Gastrocnemius medialis (tissue), 4 donors: Measurements from ENCODE around the gene ZBTB20. TPM values are rescaled to one million over a fixed set of nuclear protein-coding genes. Genes with fewer than 3 reads are reported as not detected.

Source experiments
- ATAC-seq, 2 donors: fragments of 150-250 bp; one replicate each; pipeline ENCODE4 v1.9.1; 2016
- DNase-seq, 2 donors: peaks; one replicate each; pipeline ENCODE4 v3.0.0-alpha.2; 2019
- H3K27ac ChIP-seq, 4 donors: fragments of 200-600 bp; sonication (generic); 1 replicate in 1 of 4; 2 replicates in 3 of 4; pipeline ENCODE4 v1.5.1; 2016 to 2018; ENCODE audit warnings: mild to moderate bottlenecking in 2 of 4, moderate library complexity in 1 of 4
- H3K27me3 ChIP-seq, 3 donors: fragments of 200-600 bp; sonication (generic) in 2 of 3; 1 replicate in 1 of 3; 2 replicates in 2 of 3; pipeline versions ENCODE4 v1.5.1 to v1.6.0; 2016 to 2019; ENCODE audit warnings: mild to moderate bottlenecking in 1 of 3, moderate library complexity in 1 of 3
- H3K36me3 ChIP-seq, 2 donors: fragments of 200-600 bp; sonication (generic) in 1 of 2; one replicate each; pipeline ENCODE4 v1.5.1; 2017 to 2018
- H3K4me1 ChIP-seq, 2 donors: fragments of 200-600 bp; sonication (generic) in 1 of 2; one replicate each; pipeline ENCODE4 v1.5.1; 2016 to 2017; ENCODE audit warnings: mild to moderate bottlenecking in 2 of 2
- H3K4me3 ChIP-seq, 4 donors: fragments of 200-600 bp; sonication (generic) in 3 of 4; 1 replicate in 1 of 4; 2 replicates in 3 of 4; pipeline ENCODE4 v1.5.1; 2016 to 2019; ENCODE audit warnings: mild to moderate bottlenecking in 2 of 4
- H3K9me3 ChIP-seq, 3 donors: fragments of 200-600 bp; sonication (generic) in 2 of 3; 1 replicate in 1 of 3; 2 replicates in 2 of 3; pipeline ENCODE4 v1.5.1; 2016 to 2019
- POLR2A ChIP-seq, 2 donors: fragments of 450-650 bp; IDR thresholded peaks; one replicate each; pipeline ENCODE4 v1.6.1; 2017; ENCODE audit warnings: antibody characterized with exemption in 2 of 2, mild to moderate bottlenecking in 2 of 2, moderate library complexity in 2 of 2
- in situ Hi-C, 4 donors: fragments of 200-750 bp; cut with MboI; loops; one replicate each; pipeline versions ENCODE4 v1.15.0 to v1.8.0; 2017; ENCODE audit warnings: low sequenced_read_pairs in 4 of 4
- intact Hi-C: fragments of 100-400 bp; cut with DNase I; formaldehyde crosslinking; loops from one replicate; pipeline ENCODE4 v1.15.1; 2023; ENCODE audit warnings: low total_unique reads
- total RNA-seq, 4 donors: library from RNA; depleted of rRNA; stranded (reverse); fragments of >200 nt; gene quantifications; one replicate each; pipeline versions ENCODE4 v1.1.0 to v1.2.3, GENCODE V29; 2016
- TF ChIP-seq, protein P1 (sequence below), 5 experiments: fragments of 450-650 bp in 3 of 5; fragments of 200-600 bp in 2 of 5; sonication (generic) in 2 of 5; IDR thresholded peaks in 4 of 5; conservative IDR thresholded peaks in 1 of 5; 1 replicate in 4 of 5; 2 replicates in 1 of 5; pipeline ENCODE4 v1.5.1; 2016 to 2019; ENCODE audit warnings: antibody characterized with exemption in 5 of 5, mild to moderate bottlenecking in 3 of 5, moderate library complexity in 3 of 5

ZBTB20 gene
- total RNA-seq, 4 donors from 2014 or later: 47.6 to 86.5 (median 69.0) TPM

DNA sequence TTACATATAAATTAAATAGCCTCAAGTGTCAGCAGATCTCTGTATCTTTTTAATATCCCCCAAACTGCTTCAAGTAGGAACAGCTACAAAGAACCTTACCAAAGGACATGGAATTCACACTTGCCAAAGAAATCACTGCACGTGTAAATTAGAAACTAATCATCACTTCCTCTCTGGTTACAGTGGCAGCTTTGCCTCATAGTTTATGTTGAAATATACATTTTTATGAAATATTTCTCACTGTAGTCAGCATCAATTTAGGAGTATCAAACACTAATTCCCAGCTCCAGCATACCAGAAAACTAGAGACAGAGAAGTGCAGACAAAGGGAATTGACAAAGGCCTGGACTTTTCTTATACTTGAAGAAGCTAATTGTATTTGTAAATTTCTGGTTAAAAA lies 592.4 kb downstream of the ZBTB20 start:
- no peak for TF ChIP-seq POLR2A (IDR thresholded peaks at IDR 0.05)
- TF ChIP-seq, protein P1, sequence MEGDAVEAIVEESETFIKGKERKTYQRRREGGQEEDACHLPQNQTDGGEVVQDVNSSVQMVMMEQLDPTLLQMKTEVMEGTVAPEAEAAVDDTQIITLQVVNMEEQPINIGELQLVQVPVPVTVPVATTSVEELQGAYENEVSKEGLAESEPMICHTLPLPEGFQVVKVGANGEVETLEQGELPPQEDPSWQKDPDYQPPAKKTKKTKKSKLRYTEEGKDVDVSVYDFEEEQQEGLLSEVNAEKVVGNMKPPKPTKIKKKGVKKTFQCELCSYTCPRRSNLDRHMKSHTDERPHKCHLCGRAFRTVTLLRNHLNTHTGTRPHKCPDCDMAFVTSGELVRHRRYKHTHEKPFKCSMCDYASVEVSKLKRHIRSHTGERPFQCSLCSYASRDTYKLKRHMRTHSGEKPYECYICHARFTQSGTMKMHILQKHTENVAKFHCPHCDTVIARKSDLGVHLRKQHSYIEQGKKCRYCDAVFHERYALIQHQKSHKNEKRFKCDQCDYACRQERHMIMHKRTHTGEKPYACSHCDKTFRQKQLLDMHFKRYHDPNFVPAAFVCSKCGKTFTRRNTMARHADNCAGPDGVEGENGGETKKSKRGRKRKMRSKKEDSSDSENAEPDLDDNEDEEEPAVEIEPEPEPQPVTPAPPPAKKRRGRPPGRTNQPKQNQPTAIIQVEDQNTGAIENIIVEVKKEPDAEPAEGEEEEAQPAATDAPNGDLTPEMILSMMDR (IDR thresholded peaks at IDR 0.05 in 4 of 5, conservative IDR thresholded peaks at IDR 0.05 in 1 of 5): no peak
- no peak overlapping the region for H3K4me3 ChIP-seq
- DNase-seq (no peak), ATAC-seq (no peak)
- in situ Hi-C loops (no loop called here), intact Hi-C loops (no loop called here)
- no peak overlapping the region for H3K27ac ChIP-seq
- no peaks in the 10 kb centered on the region for H3K27me3 ChIP-seq
- peaks cover 42 to 45% of the 10 kb centered on the region in 2 donors for H3K4me1 ChIP-seq
- H3K9me3 ChIP-seq: no peaks in the 10 kb centered on the region
- H3K36me3 ChIP-seq: no peaks in the 10 kb centered on the region

DNA sequence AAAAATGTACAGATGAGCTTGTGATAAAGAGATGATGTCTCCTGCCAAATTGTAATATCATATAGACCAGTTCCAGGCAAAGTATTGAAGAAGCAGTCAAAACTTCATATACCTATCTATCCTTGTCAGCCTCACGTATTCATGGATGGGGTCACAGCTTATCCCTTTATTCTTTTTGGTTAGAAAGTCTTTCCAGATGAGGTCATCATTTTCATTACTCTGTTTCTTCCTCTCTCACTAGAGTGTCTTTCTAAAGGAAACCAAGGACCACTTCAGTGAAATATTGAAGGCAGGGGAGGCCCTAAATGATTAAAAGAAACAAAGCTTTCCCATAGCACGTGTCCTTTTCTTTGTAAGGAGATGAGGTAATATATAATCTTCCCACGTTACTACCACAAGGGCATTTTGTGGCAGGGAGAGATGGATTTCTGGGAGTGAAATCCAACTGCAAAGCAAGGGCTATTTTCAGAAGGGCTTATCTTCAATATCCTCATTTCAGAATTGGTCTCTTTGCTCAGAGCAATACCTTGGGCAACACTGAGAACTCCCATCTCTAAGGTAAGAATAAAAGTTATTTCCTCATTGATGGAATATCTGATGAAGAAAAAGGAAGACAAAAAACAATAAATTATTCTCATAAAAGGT lies 593.0 kb downstream of the ZBTB20 start:
- Histone ChIP-seq H3K9me3 (no peaks in the 10 kb centered on the region), H3K36me3 (no peaks in the 10 kb centered on the region), H3K4me3 (no peak overlapping the region), H3K4me1 (peaks cover 36 to 39% of the 10 kb centered on the region in 2 donors), H3K27ac (no peak overlapping the region), H3K27me3 (no peaks in the 10 kb centered on the region)
- in situ Hi-C loops (no loop called here), intact Hi-C loops (no loop called here)
- no peak for ATAC-seq
- no peak for TF ChIP-seq POLR2A (IDR thresholded peaks at IDR 0.05)
- TF ChIP-seq, protein P1 (IDR thresholded peaks at IDR 0.05 in 4 of 5, conservative IDR thresholded peaks at IDR 0.05 in 1 of 5): peak in 1 of 5 experiments; percentile 7
- DNase-seq: no peak

DNA sequence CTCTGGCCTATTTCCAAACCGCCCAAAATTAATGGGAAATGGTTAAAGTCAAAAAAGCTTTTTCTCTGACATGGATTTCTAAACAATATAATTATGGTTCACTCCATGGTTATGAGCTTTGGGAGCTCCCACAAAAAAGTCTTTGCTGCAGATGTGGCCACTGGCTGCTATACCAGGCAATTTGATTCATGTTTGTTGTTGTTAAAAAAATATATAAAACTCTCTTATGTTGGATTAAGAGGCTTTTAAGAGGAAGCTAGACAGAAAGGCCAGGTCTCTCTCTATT lies 594.6 kb downstream of the ZBTB20 start:
- Histone ChIP-seq H3K9me3 (no peaks in the 10 kb centered on the region), H3K27ac (no peak overlapping the region), H3K4me3 (no peak overlapping the region), H3K27me3 (no peaks in the 10 kb centered on the region), H3K4me1 (peaks cover 20 to 23% of the 10 kb centered on the region in 2 donors), H3K36me3 (no peaks in the 10 kb centered on the region)
- intact Hi-C loops (no loop called here), in situ Hi-C loops (no loop called here)
- DNase-seq (no peak), ATAC-seq (no peak)
- TF ChIP-seq, protein P1 (IDR thresholded peaks at IDR 0.05 in 4 of 5, conservative IDR thresholded peaks at IDR 0.05 in 1 of 5): no peak
- TF ChIP-seq POLR2A (IDR thresholded peaks at IDR 0.05): no peak

DNA sequence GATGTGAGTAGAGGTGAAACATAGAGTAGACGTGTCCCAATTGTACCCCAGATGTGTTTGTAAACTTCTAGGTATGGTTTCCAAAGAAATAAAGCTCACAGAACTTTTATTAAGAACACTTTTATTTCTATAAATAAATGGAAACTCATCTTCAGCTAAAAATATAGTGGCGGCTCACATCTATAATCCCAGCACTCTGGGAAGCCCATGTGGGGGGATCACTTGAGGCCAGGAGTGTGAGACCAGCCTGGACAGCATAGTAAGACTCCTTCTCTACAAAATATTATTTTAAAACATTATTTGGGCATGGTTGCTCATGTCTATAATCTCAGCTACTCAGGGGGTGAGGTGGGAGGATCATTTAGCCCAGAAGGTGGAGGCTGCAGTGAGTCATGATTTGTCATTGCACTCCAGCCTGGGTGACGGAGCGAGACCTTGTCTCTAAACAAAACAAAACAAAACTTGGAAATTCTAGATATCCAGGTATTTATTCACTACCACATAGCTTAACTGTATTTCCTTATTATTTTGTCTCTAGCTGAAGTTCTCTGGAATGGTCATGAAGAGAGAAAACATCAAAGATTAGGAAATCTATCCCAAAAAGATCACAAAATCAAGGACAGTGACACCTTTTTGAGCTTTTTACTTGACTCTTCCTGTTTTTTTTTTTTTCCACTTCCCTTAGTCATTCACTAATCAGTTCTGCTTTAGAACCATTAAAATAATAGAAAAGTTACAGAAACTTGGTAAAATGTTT lies 595.1 kb downstream of the ZBTB20 start:
- Histone ChIP-seq H3K4me3 (no peak overlapping the region), H3K4me1 (peaks cover 15 to 22% of the 10 kb centered on the region in 2 donors), H3K9me3 (no peaks in the 10 kb centered on the region), H3K27me3 (no peaks in the 10 kb centered on the region), H3K27ac (no peak overlapping the region), H3K36me3 (no peaks in the 10 kb centered on the region)
- no peak for TF ChIP-seq POLR2A (IDR thresholded peaks at IDR 0.05)
- TF ChIP-seq, protein P1 (IDR thresholded peaks at IDR 0.05 in 4 of 5, conservative IDR thresholded peaks at IDR 0.05 in 1 of 5): no peak
- intact Hi-C loops (no loop called here), in situ Hi-C loops (no loop called here)
- DNase-seq (no peak), ATAC-seq (peak in 1 of 2 donors; percentile 36)
